Esophagus squamous epithelium (tissue), 4 donors: ENCODE measurements around the gene HOXD8.

Experiments used
- POLR2A ChIP-seq, 4 donors: fragments of 450-650 bp; IDR thresholded peaks; one replicate each; pipeline ENCODE4 v1.6.1; 2017; ENCODE audit warnings: antibody characterized with exemption in 4 of 4, mild to moderate bottlenecking in 4 of 4, moderate library complexity in 3 of 4
- TF ChIP-seq, protein P1 (sequence below), 6 experiments: fragments of 450-650 bp in 4 of 6; fragments of 200-600 bp in 2 of 6; sonication (generic) in 2 of 6; IDR thresholded peaks; one replicate each; pipeline ENCODE4 v1.5.1; 2016 to 2019; ENCODE audit warnings: antibody characterized with exemption in 6 of 6, mild to moderate bottlenecking in 4 of 6, moderate library complexity in 4 of 6

DNA sequence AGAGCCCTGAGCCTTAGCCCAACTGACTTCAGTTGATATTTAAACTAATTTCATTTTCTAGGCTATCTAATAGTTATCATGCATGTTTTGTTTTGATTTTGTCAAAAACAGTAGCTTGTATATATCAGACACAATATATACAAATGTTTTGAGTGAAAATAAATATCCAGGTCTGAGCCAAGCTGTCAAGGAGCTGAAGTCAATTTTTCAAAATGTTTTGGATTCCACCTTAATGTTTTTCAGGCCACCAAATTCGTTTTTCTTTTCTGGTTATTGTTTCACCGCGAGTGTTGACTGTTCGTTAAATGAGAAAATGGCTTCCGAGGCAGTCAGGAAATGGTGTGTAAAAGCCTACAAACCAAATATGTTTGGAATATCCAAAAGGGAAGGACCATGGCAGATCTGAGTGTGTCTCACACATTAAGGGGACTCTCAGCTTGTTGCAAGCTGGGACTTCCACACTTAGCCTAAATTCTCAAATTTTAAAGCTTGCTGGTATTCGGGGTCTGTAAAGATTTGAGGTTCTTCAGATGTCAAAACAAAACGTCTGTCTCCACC lies 27.1 kb upstream of the HOXD8 start:
- TF ChIP-seq, protein P1, sequence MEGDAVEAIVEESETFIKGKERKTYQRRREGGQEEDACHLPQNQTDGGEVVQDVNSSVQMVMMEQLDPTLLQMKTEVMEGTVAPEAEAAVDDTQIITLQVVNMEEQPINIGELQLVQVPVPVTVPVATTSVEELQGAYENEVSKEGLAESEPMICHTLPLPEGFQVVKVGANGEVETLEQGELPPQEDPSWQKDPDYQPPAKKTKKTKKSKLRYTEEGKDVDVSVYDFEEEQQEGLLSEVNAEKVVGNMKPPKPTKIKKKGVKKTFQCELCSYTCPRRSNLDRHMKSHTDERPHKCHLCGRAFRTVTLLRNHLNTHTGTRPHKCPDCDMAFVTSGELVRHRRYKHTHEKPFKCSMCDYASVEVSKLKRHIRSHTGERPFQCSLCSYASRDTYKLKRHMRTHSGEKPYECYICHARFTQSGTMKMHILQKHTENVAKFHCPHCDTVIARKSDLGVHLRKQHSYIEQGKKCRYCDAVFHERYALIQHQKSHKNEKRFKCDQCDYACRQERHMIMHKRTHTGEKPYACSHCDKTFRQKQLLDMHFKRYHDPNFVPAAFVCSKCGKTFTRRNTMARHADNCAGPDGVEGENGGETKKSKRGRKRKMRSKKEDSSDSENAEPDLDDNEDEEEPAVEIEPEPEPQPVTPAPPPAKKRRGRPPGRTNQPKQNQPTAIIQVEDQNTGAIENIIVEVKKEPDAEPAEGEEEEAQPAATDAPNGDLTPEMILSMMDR (IDR thresholded peaks at IDR 0.05): no peak
- TF ChIP-seq POLR2A (IDR thresholded peaks at IDR 0.05): no peak
